ENCODE results near the gene C1orf198. TPM values are rescaled to one million over a fixed set of nuclear protein-coding genes. Genes with fewer than 3 reads are reported as not detected.
A peak's percentile ranks its signal among the peaks of the same experiment; 100 is the strongest.

The C1orf198 gene
- total and polyA plus RNA-seq, 2 of the 8 experiments (the other 6 are each of a cell fraction or from before 2014, with no cell fraction given): 30.6 to 45.0 TPM

DNA sequence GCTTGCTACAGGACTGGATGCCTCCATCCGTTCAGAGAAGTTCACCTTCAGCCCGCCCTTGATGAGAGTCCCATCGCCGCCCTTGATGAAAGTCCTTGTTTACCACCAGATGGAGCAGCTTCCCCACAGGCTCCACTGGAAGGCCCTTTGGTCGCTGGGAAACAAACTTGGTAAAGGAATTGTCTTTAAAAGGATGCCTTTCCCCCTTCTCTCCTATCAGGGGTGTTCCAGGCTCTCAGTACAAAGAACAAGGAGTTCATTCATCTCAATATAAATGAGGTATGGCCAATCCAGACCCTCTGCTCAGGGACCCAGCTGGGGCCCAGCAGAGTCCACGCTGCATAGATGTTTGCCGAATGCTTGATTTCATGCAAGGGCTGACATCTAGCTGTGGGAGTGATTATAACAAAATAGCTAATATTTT lies 70.4 kb downstream of the C1orf198 start:
- no peak overlapping the region for H3K4ac ChIP-seq (replicated peaks; ENCODE audit: insufficient read length, low read depth, low read length)
- no peaks in the 10 kb centered on the region for H3K36me3 ChIP-seq (ENCODE audit: control insufficient read depth in 2 of 4, insufficient read depth in 4 of 4, low read length in 3 of 4)
- no peaks in the 10 kb centered on the region for H3K79me1 ChIP-seq (ENCODE audit: low read depth, low read length)
- no peaks in the 10 kb centered on the region for H3K23me2 ChIP-seq (ENCODE audit: low read depth, low read length)
- H2AFZ ChIP-seq (ENCODE audit: low read length): no peak overlapping the region
- no peak overlapping the region for H3K14ac ChIP-seq (ENCODE audit: insufficient read length)
- TF ChIP-seq CBX5 (IDR thresholded peaks at IDR 0.05; ENCODE audit: low read depth, low read length) (no peak), CHD2 (IDR thresholded peaks at IDR 0.05; ENCODE audit: low read length) (no peak), SP2 (IDR thresholded peaks at IDR 0.05; ENCODE audit: low read length) (no peak), YY1 (IDR thresholded peaks at IDR 0.05; ENCODE audit: low read depth, low read length) (0 out of 2 replicates have a peak, but pooled peaks have one; percentile 12), RAD21 (IDR thresholded peaks at IDR 0.05 in 1 of 2, conservative IDR thresholded peaks at IDR 0.05 in 1 of 2; ENCODE audit: low read depth in 2 of 2, low read length in 2 of 2) (peak; percentile 84 to 89), GTF2F1 (IDR thresholded peaks at IDR 0.05; ENCODE audit: borderline replicate concordance, low read depth, low read length) (no peak), TBP (IDR thresholded peaks at IDR 0.05; ENCODE audit: low read depth, low read length) (no peak), CTBP2 (IDR thresholded peaks at IDR 0.05; ENCODE audit: borderline replicate concordance, insufficient read depth, insufficient read length, low read length) (no peak), NRF1 (IDR thresholded peaks at IDR 0.05; ENCODE audit: low read depth, low read length) (no peak), SP4 (IDR thresholded peaks at IDR 0.05; ENCODE audit: low read length) (no peak)
- TF ChIP-seq, protein P1, sequence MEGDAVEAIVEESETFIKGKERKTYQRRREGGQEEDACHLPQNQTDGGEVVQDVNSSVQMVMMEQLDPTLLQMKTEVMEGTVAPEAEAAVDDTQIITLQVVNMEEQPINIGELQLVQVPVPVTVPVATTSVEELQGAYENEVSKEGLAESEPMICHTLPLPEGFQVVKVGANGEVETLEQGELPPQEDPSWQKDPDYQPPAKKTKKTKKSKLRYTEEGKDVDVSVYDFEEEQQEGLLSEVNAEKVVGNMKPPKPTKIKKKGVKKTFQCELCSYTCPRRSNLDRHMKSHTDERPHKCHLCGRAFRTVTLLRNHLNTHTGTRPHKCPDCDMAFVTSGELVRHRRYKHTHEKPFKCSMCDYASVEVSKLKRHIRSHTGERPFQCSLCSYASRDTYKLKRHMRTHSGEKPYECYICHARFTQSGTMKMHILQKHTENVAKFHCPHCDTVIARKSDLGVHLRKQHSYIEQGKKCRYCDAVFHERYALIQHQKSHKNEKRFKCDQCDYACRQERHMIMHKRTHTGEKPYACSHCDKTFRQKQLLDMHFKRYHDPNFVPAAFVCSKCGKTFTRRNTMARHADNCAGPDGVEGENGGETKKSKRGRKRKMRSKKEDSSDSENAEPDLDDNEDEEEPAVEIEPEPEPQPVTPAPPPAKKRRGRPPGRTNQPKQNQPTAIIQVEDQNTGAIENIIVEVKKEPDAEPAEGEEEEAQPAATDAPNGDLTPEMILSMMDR (IDR thresholded peaks at IDR 0.05; ENCODE audit: control extremely low read depth in 1 of 3, insufficient read depth in 1 of 3, low read depth in 1 of 3, low read length in 3 of 3): peak; percentile 62 to 82 (median 77)
- peaks cover 0 to 1% of the 10 kb centered on the region in 2 experiments for H4K20me1 ChIP-seq (replicated peaks in 1 of 2; ENCODE audit: control insufficient read depth in 1 of 2, insufficient read depth in 2 of 2, low read length in 2 of 2)
- no peak overlapping the region for H3K4me3 ChIP-seq (ENCODE audit: extremely low read depth in 1 of 4, insufficient read depth in 2 of 4, low read depth in 3 of 4, low read length in 4 of 4)
- no peak overlapping the region for H2BK120ac ChIP-seq (replicated peaks; ENCODE audit: low read depth, low read length)
- H3K56ac ChIP-seq (replicated peaks; ENCODE audit: insufficient read length, low read depth, low read length): no peak overlapping the region
- no peaks in the 10 kb centered on the region; a peak in 3 of 7 replicates for H3K27me3 ChIP-seq (replicated peaks in 1 of 4; ENCODE audit: control insufficient read depth in 3 of 4, extremely low read depth in 1 of 4, insufficient read depth in 3 of 4, low read length in 3 of 4)
- H3K79me2 ChIP-seq (ENCODE audit: control insufficient read depth in 1 of 2, insufficient read depth in 2 of 2, low read length in 2 of 2): no peaks in the 10 kb centered on the region
- no peak overlapping the region for H3K4me2 ChIP-seq (ENCODE audit: insufficient read depth in 1 of 2, low read depth in 2 of 2, low read length in 2 of 2)
- H3K9ac ChIP-seq (replicated peaks in 1 of 4; ENCODE audit: extremely low read depth in 1 of 4, low read depth in 3 of 4, low read length in 3 of 4): no peak overlapping the region
- CTCF ChIA-PET (ENCODE audit: partially characterized antibody): interaction anchor here (0.6 to 4.4 kb wide), 42 partner anchors 8 to 417 kb away, joined by 3 to 27 read pairs (median 4); no protein-coding TSS in a partner anchor
- no peak overlapping the region for H2AK5ac ChIP-seq (ENCODE audit: low read depth, low read length)
- FAIRE-seq: peak; percentile 88
- no peaks in the 10 kb centered on the region for H3K9me3 ChIP-seq (ENCODE audit: insufficient read depth in 2 of 2, low read depth in 1 of 2, low read length in 1 of 2)
- WGBS, 2 experiments (ENCODE audit: extremely low coverage in 1 of 2, insufficient coverage in 1 of 2, insufficient read length in 1 of 2, insufficient replicate concordance in 2 of 2, low coverage in 1 of 2, low lambda C conversion rate in 2 of 2, missing lambda C conversion rate in 1 of 2): 42% methylated on average over 7 of the region's 7 CpGs; no CpG with 5 or more reads in 1 of the 2 experiments
- H3K18ac ChIP-seq (ENCODE audit: extremely low read depth, low read length): no peak overlapping the region
- no peak overlapping the region for H4K91ac ChIP-seq (replicated peaks; ENCODE audit: insufficient read length, low read length)
- no peak overlapping the region for H2BK20ac ChIP-seq (ENCODE audit: low read length)
- no peak overlapping the region for H3K27ac ChIP-seq (ENCODE audit: low read depth, low read length)
- H3K4me1 ChIP-seq (replicated peaks in 1 of 4; ENCODE audit: control insufficient read depth in 3 of 4, insufficient read depth in 4 of 4, low read length in 3 of 4): 0 out of 7 replicates have a peak, but pooled peaks cover 0 to 2% (median 0%) of the 10 kb centered on the region in 4 experiments
- peak in 1 of 2 experiments; percentile 63 for DNase-seq (ENCODE audit: low read depth in 1 of 2, low spot score in 2 of 2)
- no peak overlapping the region for H2BK15ac ChIP-seq (ENCODE audit: low read length)
- H4K5ac ChIP-seq (ENCODE audit: insufficient read length, low read depth, low read length): no peak overlapping the region
- no peak overlapping the region for H4K8ac ChIP-seq (ENCODE audit: extremely low read depth, insufficient read depth, low read length)
- POLR2A ChIA-PET (ENCODE audit: partially characterized antibody): interaction anchor here (1.3 kb wide), 1 partner anchor 69 kb away, joined by 3 read pairs; no protein-coding TSS in a partner anchor
- no peak overlapping the region for H2BK5ac ChIP-seq (ENCODE audit: low read depth, low read length)
- no peak overlapping the region for H2BK12ac ChIP-seq (ENCODE audit: low read depth, low read length)
- no peak overlapping the region for H3K23ac ChIP-seq (ENCODE audit: insufficient read length)
